ENCODE results near the gene KCNAB1.
"Not testable (repeated sequence)": the region's sequence is repeated elsewhere in the genome, so short reads cannot be mapped to it uniquely, and the experiment has no call there.

The KCNAB1 gene

DNA sequence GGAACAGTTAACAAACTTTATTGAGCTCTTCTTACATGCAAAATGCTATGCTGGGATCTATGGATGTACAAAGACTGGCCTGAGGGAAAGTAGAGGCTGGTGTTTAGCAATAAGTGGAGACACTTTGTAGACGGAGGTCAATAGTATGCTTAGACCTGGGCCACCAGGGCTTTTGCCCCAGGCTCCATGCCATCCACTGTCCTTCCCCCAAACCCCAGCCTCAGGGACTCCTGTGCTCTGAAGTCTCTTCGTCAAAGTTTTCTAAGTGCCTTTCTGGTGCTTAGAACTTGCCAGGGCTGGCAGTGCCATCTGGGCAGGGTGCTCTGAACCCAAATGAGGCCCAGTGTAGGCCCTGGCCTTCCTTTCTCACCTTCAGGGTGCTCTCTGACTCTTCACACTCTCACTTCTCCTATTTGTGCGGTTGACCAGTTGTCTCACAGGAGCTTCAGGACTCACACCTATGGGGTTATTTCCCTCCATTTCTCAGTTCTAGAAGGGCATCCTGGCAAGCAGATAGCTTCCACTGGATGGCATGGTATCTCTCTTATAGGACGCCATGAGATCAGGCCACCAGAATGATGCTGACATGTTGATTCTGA lies 21.8 kb upstream of the KCNAB1 start:
- TF ChIP-seq, protein P1, sequence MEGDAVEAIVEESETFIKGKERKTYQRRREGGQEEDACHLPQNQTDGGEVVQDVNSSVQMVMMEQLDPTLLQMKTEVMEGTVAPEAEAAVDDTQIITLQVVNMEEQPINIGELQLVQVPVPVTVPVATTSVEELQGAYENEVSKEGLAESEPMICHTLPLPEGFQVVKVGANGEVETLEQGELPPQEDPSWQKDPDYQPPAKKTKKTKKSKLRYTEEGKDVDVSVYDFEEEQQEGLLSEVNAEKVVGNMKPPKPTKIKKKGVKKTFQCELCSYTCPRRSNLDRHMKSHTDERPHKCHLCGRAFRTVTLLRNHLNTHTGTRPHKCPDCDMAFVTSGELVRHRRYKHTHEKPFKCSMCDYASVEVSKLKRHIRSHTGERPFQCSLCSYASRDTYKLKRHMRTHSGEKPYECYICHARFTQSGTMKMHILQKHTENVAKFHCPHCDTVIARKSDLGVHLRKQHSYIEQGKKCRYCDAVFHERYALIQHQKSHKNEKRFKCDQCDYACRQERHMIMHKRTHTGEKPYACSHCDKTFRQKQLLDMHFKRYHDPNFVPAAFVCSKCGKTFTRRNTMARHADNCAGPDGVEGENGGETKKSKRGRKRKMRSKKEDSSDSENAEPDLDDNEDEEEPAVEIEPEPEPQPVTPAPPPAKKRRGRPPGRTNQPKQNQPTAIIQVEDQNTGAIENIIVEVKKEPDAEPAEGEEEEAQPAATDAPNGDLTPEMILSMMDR (IDR thresholded peaks at IDR 0.05; ENCODE audit: control insufficient read depth, extremely low read depth, insufficient read depth): no peak
- no peak for DNase-seq (ENCODE audit: low read depth)
- H3K4me3 ChIP-seq (ENCODE audit: low read depth, low read length): no peak overlapping the region

DNA sequence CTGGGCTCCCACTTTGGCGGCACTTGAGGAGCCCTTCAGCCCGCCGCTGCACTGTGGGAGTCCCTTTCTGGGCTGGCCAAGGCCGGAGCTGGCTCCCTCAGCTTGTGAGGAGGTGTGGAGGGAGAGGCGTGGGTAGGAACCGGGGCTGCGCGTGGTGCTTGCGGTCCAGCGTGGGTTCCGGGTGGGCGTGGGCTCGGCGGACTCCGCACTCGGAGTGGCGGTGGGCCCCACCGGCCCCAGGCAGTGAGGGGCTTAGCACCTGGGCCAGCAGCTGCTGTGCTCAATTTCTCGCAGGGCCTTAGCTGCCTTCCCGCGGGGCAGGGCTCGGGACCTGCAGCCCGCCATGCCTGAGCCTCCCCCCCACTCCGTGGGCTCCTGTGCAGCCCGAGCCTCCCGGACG lies 21.0 kb upstream of the KCNAB1 start:
- DNase-seq (ENCODE audit: low read depth); H3K4me3 ChIP-seq (ENCODE audit: low read depth, low read length): not testable (repeated sequence)

DNA sequence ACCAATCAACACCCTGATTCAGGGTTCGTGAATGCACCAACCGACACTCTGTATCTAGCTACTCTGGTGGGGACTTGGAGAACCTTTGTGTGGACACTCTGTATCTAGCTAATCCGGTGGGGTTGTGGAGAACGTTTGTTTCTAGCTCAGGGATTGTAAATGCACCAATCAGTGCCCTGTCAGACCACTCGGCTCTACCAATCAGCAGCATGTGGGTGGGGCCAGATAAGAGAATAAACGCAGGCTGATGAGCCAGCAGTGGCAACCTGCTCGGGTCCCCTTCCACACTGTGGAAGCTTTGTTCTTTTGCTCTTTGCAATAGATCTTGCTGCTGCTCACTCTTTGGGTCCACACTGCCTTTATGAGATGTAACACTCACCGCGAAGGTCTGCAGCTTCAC lies 20.4 kb upstream of the KCNAB1 start:
- not testable (repeated sequence) for DNase-seq (ENCODE audit: low read depth); H3K4me3 ChIP-seq (ENCODE audit: low read depth, low read length)

DNA sequence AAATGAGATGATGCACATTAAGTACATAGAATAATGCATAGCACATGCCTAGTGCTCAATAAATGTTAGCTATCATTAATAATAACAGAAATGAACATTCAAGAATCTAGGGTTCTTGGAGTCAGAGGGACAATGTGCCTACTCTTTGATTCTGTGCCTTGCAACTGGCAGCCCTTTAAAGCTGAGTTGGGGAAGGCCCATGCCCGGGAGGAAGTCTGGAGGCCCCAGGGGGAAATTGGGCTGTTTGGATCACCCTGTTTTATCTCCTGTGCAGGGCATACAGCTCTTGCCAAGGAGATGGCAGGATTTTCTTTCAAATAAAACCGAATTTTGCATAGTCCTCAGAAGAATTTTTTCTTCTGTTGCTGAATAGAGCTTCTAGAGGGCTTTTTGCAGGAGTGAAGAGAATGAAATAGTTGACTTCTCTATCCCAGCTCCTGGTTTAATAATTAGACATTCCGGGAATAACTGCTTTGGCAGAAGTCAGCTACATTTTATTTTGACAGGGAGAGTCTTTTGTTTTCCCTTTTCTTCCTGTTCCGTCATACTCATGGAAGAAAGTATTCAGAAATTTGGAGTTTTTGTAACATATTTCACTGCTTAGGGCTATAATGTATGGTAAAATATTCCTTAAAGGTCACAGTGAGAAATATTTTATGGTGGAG lies 18.0 kb upstream of the KCNAB1 start:
- TF ChIP-seq, protein P1 (IDR thresholded peaks at IDR 0.05; ENCODE audit: control insufficient read depth, extremely low read depth, insufficient read depth): no peak
- H3K4me3 ChIP-seq (ENCODE audit: low read depth, low read length): no peak overlapping the region
- DNase-seq (ENCODE audit: low read depth): no peak

DNA sequence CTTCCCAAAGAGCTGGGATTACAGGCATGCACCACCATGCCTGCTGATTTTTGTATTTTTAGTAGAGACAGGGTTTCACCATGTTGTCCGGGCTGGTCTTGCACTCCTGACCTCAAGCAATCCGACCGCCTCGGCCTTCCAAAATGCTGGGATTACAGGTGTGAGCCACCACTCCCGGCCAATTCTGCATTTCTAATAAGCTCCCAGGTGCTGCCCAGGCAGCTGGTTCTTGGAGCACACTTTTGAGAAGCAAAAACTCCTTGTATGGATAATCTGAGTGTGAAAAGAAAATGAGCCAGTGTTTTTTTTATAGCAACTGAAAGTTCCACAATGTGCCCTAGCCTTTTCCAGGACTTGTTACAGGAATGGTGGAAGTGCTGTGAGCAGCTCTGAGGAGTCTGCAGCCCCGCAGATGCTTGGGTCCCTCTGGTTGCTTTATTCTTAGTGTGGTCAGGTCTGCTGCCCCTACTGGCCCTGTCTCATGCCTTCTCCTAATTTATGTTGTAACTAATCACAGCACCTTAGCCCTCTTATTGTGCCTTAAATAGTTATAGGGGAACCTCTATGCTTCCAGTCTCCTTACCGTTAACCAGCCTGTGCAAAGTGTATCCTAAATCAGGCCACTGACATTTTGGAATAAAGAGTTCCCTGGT lies 13.5 kb upstream of the KCNAB1 start:
- no peak for DNase-seq (ENCODE audit: low read depth)
- TF ChIP-seq, protein P1 (IDR thresholded peaks at IDR 0.05; ENCODE audit: control insufficient read depth, extremely low read depth, insufficient read depth): peak; percentile 30; the same call in 1 of the 2 replicates
- no peak overlapping the region for H3K4me3 ChIP-seq (ENCODE audit: low read depth, low read length)

DNA sequence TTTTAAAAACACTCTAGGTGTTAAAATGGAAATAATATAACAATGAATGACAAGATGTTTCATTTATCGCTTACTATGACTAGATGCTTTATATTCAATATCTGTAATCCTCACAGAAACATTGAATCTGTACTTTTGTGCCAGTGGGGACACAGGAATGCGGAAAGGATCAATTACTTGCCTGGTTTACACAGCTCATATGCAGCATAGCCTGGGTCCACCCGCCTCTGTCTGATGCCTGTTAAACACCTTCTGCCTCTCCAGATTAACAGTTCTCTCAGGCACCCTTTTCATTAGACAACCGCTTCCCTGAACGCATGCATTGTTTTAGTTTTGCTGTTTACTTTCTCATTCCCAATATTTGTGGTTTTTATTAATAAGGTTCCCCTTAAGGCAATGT lies 12.9 kb upstream of the KCNAB1 start:
- no peak overlapping the region for H3K4me3 ChIP-seq (ENCODE audit: low read depth, low read length)
- TF ChIP-seq, protein P1 (IDR thresholded peaks at IDR 0.05; ENCODE audit: control insufficient read depth, extremely low read depth, insufficient read depth): no peak
- DNase-seq (ENCODE audit: low read depth): no peak

DNA sequence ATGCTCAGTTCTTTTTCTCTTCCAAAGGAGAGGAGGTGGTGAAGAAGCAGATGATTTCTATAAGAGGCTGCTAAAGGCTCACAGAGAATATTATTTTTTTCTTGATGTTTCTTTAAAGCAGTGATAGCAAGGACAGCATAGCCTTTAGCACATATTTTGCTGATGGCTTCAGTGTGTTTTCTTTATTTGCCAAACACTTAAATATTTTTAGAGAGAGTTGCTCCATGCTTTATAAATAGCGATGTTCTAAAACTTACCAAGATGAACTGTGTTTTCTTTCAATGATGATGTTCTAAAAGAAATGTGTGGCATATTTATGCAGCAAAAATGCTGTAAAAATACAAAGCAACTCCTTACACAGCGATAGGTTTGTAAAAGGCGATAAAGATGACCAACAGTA lies 11.8 kb upstream of the KCNAB1 start:
- TF ChIP-seq, protein P1 (IDR thresholded peaks at IDR 0.05; ENCODE audit: control insufficient read depth, extremely low read depth, insufficient read depth): no peak
- no peak for DNase-seq (ENCODE audit: low read depth)
- H3K4me3 ChIP-seq (ENCODE audit: low read depth, low read length): no peak overlapping the region

DNA sequence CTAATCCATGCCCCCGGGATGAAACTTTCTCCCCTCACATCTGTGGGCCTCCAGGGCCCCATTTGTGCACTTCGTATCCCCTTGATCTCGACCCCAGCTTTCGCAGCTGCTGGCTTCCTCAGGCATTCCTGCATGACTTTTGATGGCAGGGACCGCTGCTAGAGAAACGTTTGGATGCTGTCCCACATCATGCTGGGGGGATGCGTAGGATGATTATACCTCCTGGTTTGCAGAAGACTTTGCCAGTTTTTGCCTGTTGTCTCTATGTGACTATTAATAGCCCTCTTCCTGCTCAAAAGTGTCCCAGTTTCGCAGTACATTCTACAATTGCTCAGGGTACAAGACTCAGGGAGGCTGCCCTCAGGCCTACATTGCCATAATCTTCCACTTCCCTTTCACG lies 10.4 kb upstream of the KCNAB1 start:
- H3K4me3 ChIP-seq (ENCODE audit: low read depth, low read length): no peak overlapping the region
- TF ChIP-seq, protein P1 (IDR thresholded peaks at IDR 0.05; ENCODE audit: control insufficient read depth, extremely low read depth, insufficient read depth): no peak

More for the DNA sequence above, 10.4 kb upstream of the KCNAB1 start:
- DNase-seq (ENCODE audit: low read depth): no peak
